Stimulated activated CD4-positive, alpha-beta T cell treated with anti-CD3 and anti-CD28 coated beads, Interleukin-4, amount 100 ng/mL, for 1 hour (primary cell): Measurements from ENCODE around the gene TNFSF13.

ENCODE experiments used
- DNase-seq: peaks from one replicate; pipeline ENCODE4 v3.0.0-alpha.2; 2020

Gene TNFSF13

GRCh38 chr17:7553356-7553755 is 5.2 kb upstream of the TNFSF13 start:
- DNase-seq = no peak

GRCh38 chr17:7555320-7555948 is 3.1 kb upstream of the TNFSF13 start:
- DNase-seq = no peak

- no peak for DNase-seq
These were observed 1.9 kb upstream of the TNFSF13 start for GRCh38 chr17:7556627-7557026.

GRCh38 chr17:7557147-7557764 is 1.3 kb upstream of the TNFSF13 start:
- DNase-seq = no peak

- no peak for DNase-seq
These were observed 591 bp upstream of the TNFSF13 start for GRCh38 chr17:7557775-7558543.

- no peak for DNase-seq
These were observed 996 bp downstream of the TNFSF13 start for GRCh38 chr17:7559320-7560171.

- DNase-seq = peak; percentile 65
These were observed 1.9 kb downstream of the TNFSF13 start for GRCh38 chr17:7560172-7561027.

- DNase-seq = peak; percentile 87
These were observed 2.6 kb downstream of the TNFSF13 start for GRCh38 chr17:7561028-7561575.

- DNase-seq = peak; percentile 93
These were observed 3.1 kb downstream of the TNFSF13 start, which contains the start of gene SENP3 for GRCh38 chr17:7561589-7562207. SENP3 (plus strand) TSS chr17:7561919; CDS start chr17:7563077, 1,158 bp downstream.

GRCh38 chr17:7562208-7562605 is 3.7 kb downstream of the TNFSF13 start:
- no peak for DNase-seq

- DNase-seq = no peak
These were observed 4.7 kb downstream of the TNFSF13 start for GRCh38 chr17:7563115-7563869.

- no peak for DNase-seq
These were observed 11.0 kb downstream of the TNFSF13 start for GRCh38 chr17:7569571-7569970.

- no peak for DNase-seq
These were observed 11.8 kb downstream of the TNFSF13 start for GRCh38 chr17:7570351-7570750.

GRCh38 chr17:7572338-7572587 is 13.7 kb downstream of the TNFSF13 start:
- DNase-seq = no peak

- peak; percentile 99 for DNase-seq
These were observed 14.2 kb downstream of the TNFSF13 start for GRCh38 chr17:7572588-7573323.

GRCh38 chr17:7573324-7574080 is 15.0 kb downstream of the TNFSF13 start:
- DNase-seq = peak; percentile 91

- DNase-seq = no peak
These were observed 15.8 kb downstream of the TNFSF13 start for GRCh38 chr17:7574176-7574953.

GRCh38 chr17:7575481-7575883 is 16.9 kb downstream of the TNFSF13 start:
- DNase-seq = no peak
